ENCODE results near the gene AOC2.
A peak's percentile ranks its signal among the peaks of the same experiment; 100 is the strongest.
"Not testable (repeated sequence)": the region's sequence is repeated elsewhere in the genome, so short reads cannot be mapped to it uniquely, and the experiment has no call there.

The AOC2 gene

DNA sequence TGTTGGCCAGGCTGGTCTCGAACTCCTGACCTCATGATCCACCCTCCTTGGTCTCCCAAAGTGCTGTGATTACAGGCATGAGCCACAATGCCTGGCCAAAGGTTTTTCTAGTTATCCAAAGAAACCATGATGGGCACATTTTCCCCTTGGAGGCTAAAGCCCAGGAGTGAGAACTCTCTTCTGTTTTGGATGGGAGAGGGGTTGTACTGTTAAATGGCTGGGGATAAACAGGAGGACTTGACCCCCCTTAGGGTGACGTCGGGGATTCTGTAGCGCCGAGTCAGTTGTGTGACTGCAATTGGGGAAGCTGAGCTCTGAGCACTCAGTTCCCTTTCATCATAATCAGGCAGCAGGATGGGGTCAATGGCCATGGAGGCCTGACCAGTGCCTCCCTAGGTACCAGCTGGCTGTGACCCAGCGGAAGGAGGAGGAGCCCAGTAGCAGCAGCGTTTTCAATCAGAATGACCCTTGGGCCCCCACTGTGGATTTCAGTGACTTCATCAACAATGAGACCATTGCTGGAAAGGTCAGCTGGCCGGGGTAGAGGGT, 10.7 kb downstream of the AOC2 start:
- DNase-seq: no peak

- DNase-seq: not testable (repeated sequence)
Measured at GRCh38 chr17:42856093-42856492, 11.7 kb downstream of the AOC2 start.

DNA sequence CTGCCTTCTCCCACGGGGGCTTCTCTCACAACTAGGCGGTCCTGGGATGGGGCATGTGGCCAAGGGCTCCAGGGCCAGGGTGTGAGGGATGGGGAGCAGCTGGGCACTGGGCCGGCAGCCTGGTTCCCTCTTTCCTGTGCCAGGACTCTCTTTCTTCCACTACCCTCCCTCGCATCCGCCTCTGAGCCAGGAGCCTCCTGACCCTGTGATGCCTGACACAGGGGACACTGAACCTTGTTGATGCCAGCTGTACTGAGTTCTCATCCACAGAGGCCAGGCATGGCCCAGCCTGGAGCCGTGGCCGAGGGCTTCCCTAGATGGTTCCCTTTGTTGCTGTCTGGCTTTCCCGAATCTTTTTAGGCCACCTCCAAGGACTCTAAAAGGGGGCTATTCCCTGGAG, 12.1 kb downstream of the AOC2 start:
- DNase-seq: not testable (repeated sequence)

GRCh38 chr17:42857389-42857788, 13.0 kb downstream of the AOC2 start:
- no peak for DNase-seq

GRCh38 chr17:42865638-42866094, 21.3 kb downstream of the AOC2 start:
- no peak for DNase-seq

DNA sequence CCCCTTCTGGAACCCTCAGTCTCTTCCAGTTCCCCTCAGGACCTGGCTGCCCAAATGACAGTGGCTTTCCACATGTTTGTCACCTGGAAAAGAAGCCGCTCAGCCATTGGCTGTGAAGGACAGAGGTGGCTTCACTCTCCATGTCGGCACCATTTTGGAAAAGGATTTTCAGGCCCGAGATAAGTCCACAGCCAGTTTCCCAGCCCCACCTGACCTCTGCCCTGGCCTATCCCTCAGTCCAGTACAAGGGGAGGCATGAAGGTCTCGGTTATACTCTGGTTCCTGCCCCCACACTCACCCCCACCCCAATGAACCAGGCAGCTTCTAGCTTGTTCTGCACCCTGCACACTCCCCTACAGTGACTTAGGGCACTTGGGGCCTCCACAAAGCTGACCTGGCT, 21.8 kb downstream of the AOC2 start:
- no peak for DNase-seq

DNA sequence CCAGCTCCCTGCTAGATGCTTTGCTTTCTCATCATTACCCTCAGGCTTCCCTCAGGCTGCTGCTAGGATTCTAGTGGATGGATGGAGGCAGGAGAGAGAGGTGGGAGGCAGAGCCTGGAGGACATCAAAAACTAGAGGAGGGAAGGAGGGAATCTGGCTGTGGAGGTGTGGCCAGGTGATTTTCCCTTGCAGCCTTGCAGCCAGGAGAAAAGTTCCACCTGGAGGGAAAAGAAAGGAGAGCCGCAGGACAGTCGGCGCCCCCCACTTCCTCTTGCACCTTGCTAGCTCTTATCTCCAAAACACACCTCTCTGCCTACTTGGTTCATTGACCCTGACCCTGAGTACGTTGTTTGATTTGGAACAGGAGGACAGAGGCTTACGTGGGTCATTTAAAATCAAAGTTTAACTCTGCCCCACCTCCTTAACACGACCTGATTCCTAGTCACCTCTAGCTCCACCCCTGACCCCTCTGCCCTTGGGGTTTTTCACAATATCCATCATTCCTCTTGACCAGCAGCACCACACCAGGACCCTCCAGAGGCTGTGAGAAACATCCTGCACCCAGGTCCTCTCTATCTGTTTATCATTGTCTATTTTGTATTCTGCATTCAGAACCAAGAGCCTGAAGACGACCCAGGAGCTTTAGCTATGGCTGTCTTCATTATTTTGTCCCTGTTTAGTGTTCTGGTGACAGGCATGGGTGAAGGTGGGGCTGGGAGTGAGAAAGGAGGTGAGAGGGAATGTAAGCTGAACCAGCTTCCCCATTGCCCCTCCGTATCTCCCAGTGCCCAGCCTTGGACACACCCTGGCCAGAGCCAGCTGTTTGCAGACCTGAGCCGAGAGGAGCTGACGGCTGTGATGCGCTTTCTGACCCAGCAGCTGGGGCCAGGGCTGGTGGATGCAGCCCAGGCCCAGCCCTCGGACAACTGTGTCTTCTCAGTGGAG, 22.5 kb downstream of the AOC2 start:
- no peak for DNase-seq

- not testable (repeated sequence) for DNase-seq
Measured at GRCh38 chr17:42867694-42868261, 23.4 kb downstream of the AOC2 start.

GRCh38 chr17:42868338-42868737, 24.0 kb downstream of the AOC2 start:
- DNase-seq: no peak

DNA sequence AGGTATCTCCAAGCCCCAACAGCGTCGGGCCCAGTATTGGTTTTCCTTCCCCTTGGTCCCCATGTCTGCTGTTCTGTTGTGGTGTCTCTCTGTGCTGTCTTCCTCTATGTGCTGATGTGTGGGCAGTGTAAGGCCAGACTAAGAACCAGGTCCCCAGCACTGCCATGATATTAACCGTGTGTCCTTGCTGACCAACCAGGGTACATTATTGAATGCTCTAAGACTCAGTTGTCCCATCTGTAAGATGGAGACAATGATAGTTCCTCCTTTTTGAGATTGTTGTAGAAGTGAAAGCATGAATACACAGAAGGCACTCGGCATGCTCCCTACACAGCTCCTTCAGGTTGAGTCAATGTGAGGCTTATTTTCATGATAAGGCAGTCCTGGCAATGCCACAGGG, 27.3 kb downstream of the AOC2 start:
- DNase-seq: no peak

DNA sequence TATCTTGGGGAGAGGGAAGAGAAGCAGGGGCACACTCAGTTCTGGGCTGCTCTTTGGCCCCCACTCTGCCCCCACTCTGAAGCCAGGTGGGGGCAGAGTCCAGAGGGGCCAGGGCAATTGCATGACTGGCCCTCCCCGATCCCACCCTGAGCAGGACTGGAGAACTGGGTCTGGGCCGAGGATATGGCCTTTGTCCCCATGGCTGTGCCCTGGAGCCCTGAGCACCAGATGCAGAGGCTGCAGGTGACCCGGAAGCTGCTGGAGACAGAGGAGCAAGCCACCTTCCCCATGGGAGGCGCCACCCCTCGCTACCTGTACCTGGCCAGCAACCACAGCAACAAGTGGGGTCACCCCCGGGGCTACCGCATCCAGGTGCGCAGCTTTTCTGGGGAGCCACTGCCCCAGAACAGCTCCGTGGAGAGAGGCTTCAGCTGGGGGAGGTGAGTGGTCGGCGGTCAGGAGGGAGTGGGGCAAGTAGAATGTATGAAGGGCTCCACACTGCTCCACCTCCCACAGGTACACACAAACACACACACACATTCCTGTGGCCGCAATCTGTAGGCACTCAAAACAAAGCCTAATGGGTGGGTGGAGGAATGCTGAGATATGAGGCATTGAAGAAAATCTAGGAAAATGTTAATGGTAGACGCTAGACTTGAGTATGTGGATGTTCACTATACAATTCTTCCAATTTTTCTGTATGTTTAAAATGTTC, 28.0 kb downstream of the AOC2 start:
- no peak for DNase-seq

GRCh38 chr17:42873315-42873714, 28.9 kb downstream of the AOC2 start:
- DNase-seq: no peak

GRCh38 chr17:42873932-42874695, 29.7 kb downstream of the AOC2 start:
- not testable (repeated sequence) for DNase-seq

GRCh38 chr17:42877037-42877436, 32.7 kb downstream of the AOC2 start:
- DNase-seq: no peak

- DNase-seq: no peak
Measured at GRCh38 chr17:42878123-42878880, 33.9 kb downstream of the AOC2 start.

- no peak for DNase-seq
Measured at GRCh38 chr17:42878924-42879595, 34.7 kb downstream of the AOC2 start.

DNA sequence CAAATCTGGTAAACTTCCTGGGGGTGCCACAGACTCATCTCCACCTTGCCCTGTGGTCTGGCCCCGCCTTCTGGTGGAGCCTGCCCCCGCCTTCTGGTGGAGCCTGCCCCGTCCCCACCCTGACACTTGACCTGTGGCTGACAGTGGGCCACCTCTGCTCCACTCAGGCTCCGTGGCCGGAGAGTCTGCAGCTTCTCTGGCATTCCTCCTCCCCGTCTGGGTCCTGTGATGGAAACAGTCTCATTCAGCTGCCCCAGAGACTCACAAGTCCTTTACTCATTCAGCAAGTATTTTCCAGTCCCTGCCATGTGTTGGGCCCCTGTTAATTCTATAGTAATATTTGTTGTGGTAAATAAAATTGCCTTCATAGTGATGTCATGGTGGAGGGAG, 35.2 kb downstream of the AOC2 start:
- DNase-seq: peak; percentile 15

DNA sequence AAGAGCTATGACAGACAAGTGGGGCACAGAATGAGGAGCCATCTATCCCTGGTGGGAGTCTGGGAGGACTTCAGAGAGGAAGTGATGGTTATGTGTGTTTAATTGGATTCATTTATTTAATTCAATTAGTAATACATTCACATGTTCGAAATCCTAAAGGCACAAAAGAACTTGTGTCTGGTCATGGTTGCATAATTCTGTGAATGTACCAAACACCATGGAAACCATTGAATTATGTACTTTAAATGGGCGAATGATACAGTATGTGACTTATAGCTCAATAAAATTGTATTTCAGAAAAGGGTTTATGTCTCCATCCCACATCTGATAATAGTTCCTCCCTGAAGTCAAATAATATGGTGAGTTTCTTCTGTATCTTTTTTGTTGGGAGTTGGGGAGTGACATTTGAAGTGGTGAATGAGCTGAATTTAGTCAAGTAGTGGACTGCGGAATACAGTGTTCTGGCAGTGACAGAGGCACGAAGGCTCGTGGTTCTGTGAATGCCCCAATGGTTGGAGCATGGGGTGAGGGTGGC, 36.5 kb downstream of the AOC2 start:
- DNase-seq: no peak

GRCh38 chr17:42881706-42882105, 37.3 kb downstream of the AOC2 start:
- not testable (repeated sequence) for DNase-seq

DNA sequence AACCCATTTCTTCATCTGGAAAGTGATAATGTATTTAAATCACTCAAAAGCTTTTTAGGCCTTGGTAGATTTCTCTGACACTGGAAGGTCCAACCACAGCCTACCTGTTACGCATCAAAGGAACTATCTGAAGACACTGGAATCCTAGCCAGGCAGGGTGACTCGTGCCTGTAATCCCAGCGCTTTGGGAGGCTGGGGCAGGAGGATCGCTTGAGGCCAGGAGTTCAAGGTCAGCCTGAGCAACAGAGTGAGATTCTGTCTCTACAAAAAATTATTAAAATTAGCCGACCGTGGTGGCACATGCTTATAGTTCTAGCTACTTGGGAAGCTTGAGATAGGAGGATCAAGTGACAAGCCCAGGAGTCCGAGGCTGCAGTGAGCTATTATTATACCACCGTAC, 37.8 kb downstream of the AOC2 start:
- no peak for DNase-seq

Measured in fibroblast of skin of back (primary cell).